ENCODE data around the gene SPRED1.

GRCh38 chr15:38253351-38253781 is 730 bp downstream of the SPRED1 start:
- TF ChIP-seq CTCF (conservative IDR thresholded peaks at IDR 0.05; ENCODE audit: low read depth, low read length): no peak
- no peak; the same call in 1 of the 2 replicates for TF ChIP-seq POLR2A (IDR thresholded peaks at IDR 0.05; ENCODE audit: low read depth, low read length)
